Activated CD4-positive, alpha-beta memory T cell treated with anti-CD3 and anti-CD28 coated beads for 36 hours (primary cell): Measurements from ENCODE around the gene SHB. TPM values are rescaled to one million over a fixed set of nuclear protein-coding genes. Genes with fewer than 3 reads are reported as not detected.

ENCODE experiments used
- CTCF ChIA-PET: fragments of 350-600 bp; sonication (Branson Sonifier 250); formaldehyde crosslinking; loops from one replicate; lab custom pipeline; 2021; ENCODE audit warnings: antibody characterized with exemption, inconsistent platforms; lab: Charles Lee
- POLR2A ChIA-PET: fragments of 350-600 bp; sonication (Branson Sonifier 250); formaldehyde crosslinking; loops from one replicate; lab custom pipeline; 2021; ENCODE audit warnings: antibody characterized with exemption; lab: Charles Lee
- DNase-seq: peaks from one replicate; pipeline ENCODE4 v3.0.0-alpha.2; 2020
- H3K27ac Mint-ChIP-seq: one replicate; pipeline ENCODE4 v1.8.0; 2021; ENCODE audit warnings: mixed read lengths
- H3K27me3 Mint-ChIP-seq: one replicate; pipeline ENCODE4 v1.8.0; 2021; ENCODE audit warnings: mixed read lengths
- H3K36me3 Mint-ChIP-seq: one replicate; pipeline ENCODE4 v1.8.0; 2021; ENCODE audit warnings: mixed read lengths
- H3K4me1 Mint-ChIP-seq: one replicate; pipeline ENCODE4 v1.8.0; 2021; ENCODE audit warnings: low read depth, mixed read lengths
- H3K4me3 Mint-ChIP-seq: one replicate; pipeline ENCODE4 v1.8.0; 2021; ENCODE audit warnings: mild to moderate bottlenecking, mixed read lengths
- H3K9me3 Mint-ChIP-seq: one replicate; pipeline ENCODE4 v1.8.0; 2021; ENCODE audit warnings: mixed read lengths
- intact Hi-C: fragments of 100-400 bp; cut with micrococcal nuclease; formaldehyde crosslinking; loops from one replicate; pipeline ENCODE4 v1.15.1; 2023
- total RNA-seq, 2 experiments: library from RNA; stranded (reverse); gene quantifications; one replicate each; pipeline ENCODE4 v1.2.3, GENCODE V29; 2021

The SHB gene
- total RNA-seq, 2 experiments from 2014 or later: 1.1 to 1.2 TPM

DNA sequence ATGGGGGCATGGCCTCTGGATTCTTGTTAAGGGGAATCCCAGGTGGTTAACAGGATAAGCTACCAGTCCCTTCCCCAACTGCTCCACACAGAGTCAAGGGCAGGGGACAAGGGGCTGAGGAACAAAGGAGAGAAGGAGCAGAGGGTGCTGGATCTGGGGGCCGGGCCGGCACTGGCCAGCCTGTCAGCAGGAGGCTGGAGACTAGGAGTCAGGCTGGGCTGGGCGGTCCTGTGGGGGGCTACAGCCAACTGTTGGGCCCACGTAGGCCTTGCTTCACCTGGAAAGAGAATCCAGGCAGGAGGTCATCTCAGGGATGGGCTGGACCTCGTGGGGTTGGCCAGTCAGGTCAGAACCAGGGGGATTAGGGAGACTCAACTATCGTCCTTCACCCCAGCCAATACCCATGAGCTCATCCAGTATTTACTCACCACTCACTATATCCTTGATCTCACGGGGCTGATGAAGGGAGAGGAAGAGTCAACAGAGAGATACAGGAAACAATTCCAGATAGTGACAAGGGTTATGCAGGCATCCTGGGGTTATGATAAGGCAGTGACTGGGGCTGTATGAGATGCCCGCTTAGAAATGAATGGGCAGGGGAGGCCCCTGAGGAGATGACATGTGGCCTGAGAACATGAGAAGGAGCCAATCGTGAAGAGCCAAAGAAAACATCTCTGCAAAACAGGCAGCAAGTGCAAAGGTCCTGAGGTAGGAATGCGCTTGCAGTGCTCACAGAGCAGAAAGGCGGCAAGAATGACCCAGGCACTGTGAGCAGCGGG is 117.2 kb downstream of the SHB start:
- CTCF ChIA-PET: interaction anchor here (1.4 kb wide), 1 partner anchor 38 kb away, joined by 4 read pairs; no protein-coding TSS in a partner anchor
- H3K4me3 Mint-ChIP-seq: no peak overlapping the region

DNA sequence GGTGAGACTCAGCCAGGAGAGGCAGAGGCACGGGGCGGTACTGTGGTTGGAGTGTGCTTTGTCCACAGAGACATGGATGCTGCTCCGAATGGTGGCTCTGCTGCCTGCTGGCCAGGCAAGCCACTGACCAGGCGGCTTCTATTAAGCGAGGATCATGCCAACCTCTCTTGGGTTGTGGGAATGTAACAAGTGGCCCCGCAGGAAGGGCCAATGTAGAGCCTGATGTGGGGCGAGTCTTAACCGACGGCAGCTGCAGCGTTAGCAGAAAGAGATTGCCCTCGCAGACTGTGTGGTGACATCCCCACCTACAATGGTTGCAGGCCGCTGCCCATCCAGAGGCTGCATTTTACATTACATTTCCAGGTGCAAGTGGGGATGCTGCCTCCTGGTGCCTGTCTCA is 118.5 kb downstream of the SHB start:
- no peaks in the 10 kb centered on the region for H3K36me3 Mint-ChIP-seq
- no peak for DNase-seq
- no peak overlapping the region for H3K4me3 Mint-ChIP-seq
- CTCF ChIA-PET: interaction anchor here (1.4 kb wide), 1 partner anchor 37 kb away, joined by 4 read pairs; no protein-coding TSS in a partner anchor
- POLR2A ChIA-PET: no interaction called here
- H3K27ac Mint-ChIP-seq: no peak overlapping the region
- intact Hi-C loops: no loop called here
- H3K9me3 Mint-ChIP-seq: no peaks in the 10 kb centered on the region
- no peaks in the 10 kb centered on the region for H3K27me3 Mint-ChIP-seq
- H3K4me1 Mint-ChIP-seq: peaks cover 26% of the 10 kb centered on the region

More for the DNA sequence above, 117.2 kb downstream of the SHB start:
- no peak for DNase-seq
- no peak overlapping the region for H3K27ac Mint-ChIP-seq
- H3K36me3 Mint-ChIP-seq: no peaks in the 10 kb centered on the region
- POLR2A ChIA-PET: no interaction called here
- peaks cover 26% of the 10 kb centered on the region for H3K4me1 Mint-ChIP-seq
- H3K27me3 Mint-ChIP-seq: no peaks in the 10 kb centered on the region
- H3K9me3 Mint-ChIP-seq: no peaks in the 10 kb centered on the region
- intact Hi-C loops: no loop called here

DNA sequence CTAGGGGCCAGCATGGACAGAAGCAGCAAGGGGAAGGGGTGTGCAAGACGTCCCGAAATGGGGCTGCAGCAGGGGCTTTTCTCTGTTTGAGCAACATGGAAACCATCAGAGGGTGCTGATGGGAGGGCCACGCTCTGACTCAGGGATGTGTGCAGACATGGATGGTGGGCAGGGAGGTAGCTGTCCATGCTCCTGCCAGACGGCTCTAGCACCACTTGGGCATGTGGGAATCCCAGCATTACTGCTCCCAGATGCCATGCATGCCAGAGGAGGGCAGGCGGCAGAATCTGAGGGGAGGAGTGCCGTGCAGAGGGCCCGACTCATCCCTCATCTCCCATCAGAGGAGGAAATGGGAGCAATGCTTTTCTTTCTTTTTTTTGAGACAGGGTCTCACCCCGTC is 119.5 kb downstream of the SHB start:
- CTCF ChIA-PET: no interaction called here
- Mint-ChIP-seq H3K9me3 (no peaks in the 10 kb centered on the region), H3K27me3 (no peaks in the 10 kb centered on the region), H3K4me3 (no peak overlapping the region), H3K4me1 (peaks cover 21% of the 10 kb centered on the region), H3K27ac (no peak overlapping the region), H3K36me3 (no peaks in the 10 kb centered on the region)
- POLR2A ChIA-PET: no interaction called here
- DNase-seq: no peak
- intact Hi-C loops: no loop called here

DNA sequence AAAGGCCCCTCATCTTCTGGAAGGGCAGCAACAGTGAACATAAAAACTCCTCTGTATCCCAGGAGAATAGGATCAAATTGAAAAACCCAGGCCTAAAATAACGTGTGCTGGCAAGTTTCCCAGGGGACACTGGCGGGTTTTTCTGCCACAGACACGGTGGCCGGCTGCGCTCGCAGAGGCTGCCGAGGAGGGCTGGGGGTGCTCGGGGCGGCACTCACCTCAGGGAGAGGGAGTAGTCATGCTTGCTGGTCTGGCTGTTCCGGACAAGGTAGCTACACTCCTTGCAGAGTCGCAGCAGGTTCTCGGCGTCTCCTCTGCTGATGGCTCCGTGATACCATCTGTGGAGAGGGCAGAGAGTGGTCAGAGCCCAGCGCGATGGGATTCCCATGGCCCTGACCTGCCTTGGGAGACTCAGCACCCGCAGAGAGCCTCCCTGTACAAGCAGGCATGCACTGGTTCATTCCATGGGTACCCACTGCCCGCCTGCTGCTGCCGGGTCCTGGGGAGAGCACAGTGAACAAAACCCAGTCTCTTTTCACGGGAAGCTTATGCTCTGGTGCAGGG is 120.5 kb downstream of the SHB start:
- no peak overlapping the region for H3K27ac Mint-ChIP-seq
- DNase-seq: no peak
- H3K9me3 Mint-ChIP-seq: no peaks in the 10 kb centered on the region
- H3K27me3 Mint-ChIP-seq: no peaks in the 10 kb centered on the region
- ChIA-PET CTCF (no interaction called here), POLR2A (no interaction called here)
- intact Hi-C loops: no loop called here
- peaks cover 10% of the 10 kb centered on the region for H3K4me1 Mint-ChIP-seq
- no peak overlapping the region for H3K4me3 Mint-ChIP-seq
- no peaks in the 10 kb centered on the region for H3K36me3 Mint-ChIP-seq

DNA sequence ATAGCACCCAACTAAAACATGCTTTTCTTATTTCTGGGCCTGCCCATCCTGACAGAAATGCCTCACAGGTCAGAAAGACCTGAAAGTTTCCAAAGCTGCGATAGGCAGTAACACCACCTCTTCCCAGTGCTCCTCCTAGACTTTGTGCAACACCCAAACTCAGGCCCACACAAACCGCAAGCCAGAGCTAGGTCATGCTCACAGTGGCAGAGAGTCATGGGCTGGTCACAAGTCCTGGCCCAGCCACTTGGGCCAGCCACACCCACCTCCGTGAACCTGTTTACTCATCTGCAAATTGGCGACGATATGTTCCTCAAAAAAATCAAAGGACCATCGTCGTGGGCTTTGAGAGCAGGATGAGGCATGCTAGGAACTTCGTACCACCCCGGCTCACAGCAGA is 121.0 kb downstream of the SHB start:
- no peaks in the 10 kb centered on the region for H3K36me3 Mint-ChIP-seq
- ChIA-PET CTCF (no interaction called here), POLR2A (no interaction called here)
- H3K9me3 Mint-ChIP-seq: no peaks in the 10 kb centered on the region
- intact Hi-C loops: no loop called here
- no peak overlapping the region for H3K27ac Mint-ChIP-seq
- no peak overlapping the region for H3K4me3 Mint-ChIP-seq
- peaks cover 5% of the 10 kb centered on the region for H3K4me1 Mint-ChIP-seq
- DNase-seq: no peak
- no peaks in the 10 kb centered on the region for H3K27me3 Mint-ChIP-seq

DNA sequence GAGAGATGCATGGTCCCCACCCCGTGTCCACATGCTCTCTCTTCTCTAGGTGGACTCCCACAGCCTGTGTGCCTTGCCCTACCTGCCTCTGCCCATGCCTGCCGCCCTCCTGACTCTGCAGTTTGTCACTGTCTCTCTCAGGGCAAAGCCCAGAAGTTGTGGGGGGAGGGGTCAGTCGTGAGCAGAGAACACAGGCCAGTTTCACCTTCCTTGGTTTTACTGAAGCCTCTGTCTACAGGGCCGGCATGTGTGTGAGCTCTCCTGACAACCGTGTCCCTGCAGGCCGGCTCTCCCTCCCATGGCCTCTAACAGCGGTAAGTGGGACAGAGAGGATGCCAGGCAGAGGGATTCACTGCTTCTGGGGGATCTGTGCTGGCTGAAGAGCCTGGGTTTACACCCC is 121.6 kb downstream of the SHB start:
- DNase-seq: no peak
- H3K4me1 Mint-ChIP-seq: no peaks in the 10 kb centered on the region
- H3K27ac Mint-ChIP-seq: no peak overlapping the region
- no peaks in the 10 kb centered on the region for H3K36me3 Mint-ChIP-seq
- no peak overlapping the region for H3K4me3 Mint-ChIP-seq
- no peaks in the 10 kb centered on the region for H3K27me3 Mint-ChIP-seq
- intact Hi-C loops: no loop called here
- POLR2A ChIA-PET: no interaction called here
- CTCF ChIA-PET: no interaction called here
- no peaks in the 10 kb centered on the region for H3K9me3 Mint-ChIP-seq

DNA sequence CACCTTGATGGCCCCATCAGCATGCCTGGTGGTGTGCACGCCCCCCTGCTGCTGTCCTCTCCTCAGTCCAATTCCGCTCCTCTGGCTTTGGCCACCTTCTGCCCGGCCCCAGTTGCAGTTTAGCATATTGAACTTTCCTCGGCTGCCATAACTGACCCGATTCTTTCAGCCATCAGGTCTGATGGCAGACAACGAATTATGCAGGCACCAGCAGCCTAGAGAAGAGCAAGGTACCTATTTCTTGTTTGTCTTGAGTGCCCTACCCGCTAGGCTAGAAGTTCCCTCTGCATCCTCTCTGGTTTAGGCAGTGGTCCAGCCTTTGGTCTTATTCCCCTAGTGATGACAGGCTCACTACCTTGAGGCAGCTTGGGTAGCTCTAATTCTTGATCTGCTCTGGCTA is 122.1 kb downstream of the SHB start:
- Mint-ChIP-seq H3K9me3 (no peaks in the 10 kb centered on the region), H3K36me3 (no peaks in the 10 kb centered on the region), H3K27me3 (no peaks in the 10 kb centered on the region), H3K27ac (no peak overlapping the region), H3K4me3 (no peak overlapping the region), H3K4me1 (no peaks in the 10 kb centered on the region)
- ChIA-PET POLR2A (no interaction called here), CTCF (no interaction called here)
- DNase-seq: no peak
- intact Hi-C loops: no loop called here

DNA sequence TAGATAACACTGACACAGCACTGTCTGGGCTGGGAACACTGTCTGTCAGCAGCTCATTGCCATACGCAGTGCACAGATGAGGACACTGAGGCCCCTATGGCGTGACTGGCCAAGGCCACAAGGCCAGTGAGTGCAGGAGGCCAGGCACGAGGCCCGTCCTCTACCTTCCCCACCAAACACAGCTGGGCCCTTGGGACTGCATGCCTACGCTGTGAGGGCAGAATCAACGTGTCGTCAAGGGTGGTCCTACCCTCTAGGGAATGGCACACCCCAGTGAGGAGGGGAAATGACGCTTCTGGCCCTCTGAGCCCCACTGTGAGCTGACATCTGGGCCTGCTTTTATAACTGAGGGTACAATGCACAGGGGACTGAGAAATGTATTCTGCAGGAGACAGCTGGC is 123.0 kb downstream of the SHB start:
- no peak for DNase-seq
- ChIA-PET POLR2A (no interaction called here), CTCF (no interaction called here)
- Mint-ChIP-seq H3K27ac (no peak overlapping the region), H3K36me3 (no peaks in the 10 kb centered on the region), H3K9me3 (no peaks in the 10 kb centered on the region), H3K27me3 (no peaks in the 10 kb centered on the region), H3K4me1 (no peaks in the 10 kb centered on the region), H3K4me3 (no peak overlapping the region)
- intact Hi-C loops: no loop called here

DNA sequence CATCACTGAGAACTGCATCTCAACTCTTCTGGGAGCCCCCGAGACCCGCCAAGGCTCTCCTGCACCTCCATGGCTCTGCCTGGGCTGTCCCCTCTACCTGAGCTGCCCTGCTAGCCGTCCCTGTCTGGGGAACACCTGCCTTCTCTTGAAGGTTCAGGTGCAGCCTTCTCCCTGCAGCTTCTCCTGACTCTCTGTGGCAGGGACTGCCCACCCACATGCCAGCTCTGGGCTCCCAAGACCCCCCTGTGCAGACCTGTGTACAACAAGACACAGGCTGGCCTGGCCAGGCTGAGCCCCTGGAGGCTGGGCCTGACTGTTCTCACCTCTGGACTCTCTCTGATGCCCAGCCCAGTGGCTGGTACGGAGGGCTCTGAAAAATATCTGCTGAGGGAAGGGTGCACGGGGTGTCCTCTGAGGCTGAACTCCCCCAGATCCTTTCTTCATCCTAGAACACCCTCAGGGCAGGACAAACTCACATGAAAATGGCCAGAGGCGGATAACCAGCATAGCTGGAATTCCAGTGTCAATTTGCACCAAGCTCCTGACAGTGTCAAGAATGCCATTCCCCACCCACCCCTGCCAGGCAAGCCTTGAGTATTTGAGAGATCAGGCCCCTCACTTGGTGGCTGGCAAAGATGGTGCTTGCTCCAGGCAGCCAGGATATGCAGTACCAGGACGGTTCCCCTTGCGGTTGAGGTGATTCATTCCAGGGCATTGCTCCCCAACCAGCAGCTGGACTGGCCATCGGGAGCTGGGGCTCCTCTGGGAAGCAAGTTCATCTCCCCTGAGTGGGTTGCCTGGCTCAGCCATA is 124.2 kb downstream of the SHB start:
- DNase-seq: no peak
- no peak overlapping the region for H3K27ac Mint-ChIP-seq
- CTCF ChIA-PET: no interaction called here
- intact Hi-C loops: no loop called here
- H3K4me1 Mint-ChIP-seq: no peaks in the 10 kb centered on the region
- no peaks in the 10 kb centered on the region for H3K27me3 Mint-ChIP-seq
- POLR2A ChIA-PET: no interaction called here
- H3K9me3 Mint-ChIP-seq: no peaks in the 10 kb centered on the region
- H3K36me3 Mint-ChIP-seq: no peaks in the 10 kb centered on the region
- H3K4me3 Mint-ChIP-seq: no peak overlapping the region

DNA sequence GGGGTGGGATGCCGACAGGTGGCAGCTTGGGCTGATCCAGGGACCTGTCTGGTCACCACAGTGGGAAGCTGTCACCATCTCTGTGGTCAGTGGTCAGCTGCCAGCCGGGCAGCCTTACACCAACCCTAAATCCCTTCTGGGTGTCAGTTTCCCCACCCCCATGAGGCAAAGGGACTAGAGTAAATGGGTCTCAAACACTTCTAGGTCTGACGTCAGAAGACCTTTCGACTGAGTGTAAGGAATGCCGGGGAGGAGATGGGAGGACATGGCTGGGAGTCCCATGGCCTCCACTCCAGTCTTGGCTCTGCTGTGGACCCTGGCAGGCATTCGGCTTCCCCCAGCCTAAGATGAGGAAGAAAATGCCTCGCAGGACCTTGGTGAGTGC is 124.8 kb downstream of the SHB start:
- ChIA-PET CTCF (no interaction called here), POLR2A (no interaction called here)
- H3K4me1 Mint-ChIP-seq: no peaks in the 10 kb centered on the region
- no peaks in the 10 kb centered on the region for H3K27me3 Mint-ChIP-seq
- no peak overlapping the region for H3K4me3 Mint-ChIP-seq
- H3K9me3 Mint-ChIP-seq: no peaks in the 10 kb centered on the region
- intact Hi-C loops: no loop called here
- H3K36me3 Mint-ChIP-seq: no peaks in the 10 kb centered on the region
- no peak for DNase-seq
- H3K27ac Mint-ChIP-seq: no peak overlapping the region

DNA sequence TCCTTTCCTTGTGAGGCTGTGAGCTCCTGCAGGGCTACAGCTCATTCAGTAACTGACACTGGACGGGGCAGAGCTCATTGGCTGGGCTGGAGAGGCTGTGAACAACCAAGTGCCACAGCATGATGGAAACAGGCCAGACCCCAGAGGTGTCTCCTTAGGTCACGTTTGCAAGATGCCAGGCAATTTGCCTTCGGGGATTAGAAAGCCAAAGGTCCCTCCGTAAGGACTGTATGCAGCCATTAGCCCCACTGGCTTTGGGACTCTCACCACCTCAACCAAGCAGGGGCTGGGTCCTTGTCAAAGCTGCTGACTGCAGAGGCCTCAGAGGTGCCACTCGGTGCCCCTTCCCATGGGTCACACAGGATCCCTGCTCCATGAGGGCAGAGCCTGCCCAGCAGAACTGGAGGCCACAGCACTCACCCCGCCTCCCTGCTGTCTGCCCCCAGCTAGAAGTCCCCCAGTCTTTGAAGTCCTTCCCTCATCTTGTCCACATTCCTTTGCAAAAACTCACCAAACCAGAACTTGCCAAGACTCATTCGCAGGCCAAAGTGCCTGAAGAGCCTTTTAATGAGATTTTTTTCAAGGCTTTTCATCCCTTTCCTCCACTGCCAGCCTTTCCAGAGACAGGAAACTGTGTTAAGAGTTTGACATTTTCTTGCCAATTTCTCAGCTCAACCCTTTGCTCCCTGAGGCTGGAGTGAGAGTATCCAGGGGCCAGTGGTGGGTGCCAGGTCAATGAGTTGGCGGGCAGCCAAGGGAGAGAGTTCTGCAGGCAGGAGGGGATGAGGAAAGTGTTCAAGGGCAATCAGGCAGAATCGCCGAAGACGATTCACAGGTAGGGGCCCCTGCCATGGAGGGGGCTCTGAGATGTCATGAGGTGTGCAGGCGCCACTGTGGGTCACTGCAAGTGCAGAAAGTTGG is 125.4 kb downstream of the SHB start:
- H3K27ac Mint-ChIP-seq: no peak overlapping the region
- DNase-seq: no peak

More for the DNA sequence above, 125.4 kb downstream of the SHB start:
- H3K36me3 Mint-ChIP-seq: no peaks in the 10 kb centered on the region
- no peak overlapping the region for H3K4me3 Mint-ChIP-seq
- no peaks in the 10 kb centered on the region for H3K4me1 Mint-ChIP-seq
- no peaks in the 10 kb centered on the region for H3K27me3 Mint-ChIP-seq
- intact Hi-C loops: no loop called here
- CTCF ChIA-PET: no interaction called here
- POLR2A ChIA-PET: no interaction called here
- H3K9me3 Mint-ChIP-seq: no peaks in the 10 kb centered on the region
